ENCODE measurements around the gene MACROD1.

MACROD1 gene

DNA sequence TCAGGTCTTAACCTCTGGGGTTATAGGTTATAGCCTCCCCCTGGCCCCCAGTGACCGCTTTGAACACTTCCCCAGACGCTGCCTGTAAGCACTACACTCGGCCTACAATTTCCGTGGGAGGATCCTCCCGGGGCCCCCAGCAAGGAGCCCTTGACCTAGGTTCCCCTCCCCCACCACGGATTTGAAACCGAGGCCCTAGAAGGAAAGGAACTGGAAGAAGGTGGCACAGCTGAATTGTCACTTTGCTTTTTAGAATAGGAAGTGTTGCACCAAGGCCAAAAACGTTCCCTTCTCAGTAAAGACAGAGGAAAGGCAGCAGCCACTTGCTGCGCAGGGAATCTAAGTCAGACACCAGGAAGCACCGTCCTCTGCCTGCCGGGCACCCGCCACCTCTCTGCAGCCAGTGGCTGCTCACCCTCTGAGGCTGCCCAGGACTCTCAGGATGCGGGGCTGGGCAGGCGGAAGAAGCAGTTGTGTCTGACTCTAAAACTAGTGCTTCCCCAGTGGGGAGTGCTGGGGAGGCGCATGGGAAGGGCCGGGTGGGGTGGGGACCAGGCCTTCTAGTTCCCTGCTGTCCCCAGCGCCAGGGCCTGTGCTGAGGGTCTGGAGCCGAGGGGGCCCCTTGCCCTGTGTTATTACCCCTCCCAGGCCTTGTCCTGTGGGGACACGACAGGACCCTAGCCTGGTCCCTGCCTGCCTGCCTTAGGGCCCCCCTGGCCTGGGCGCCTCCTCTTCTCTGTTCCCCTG lies 138.1 kb downstream of the MACROD1 start:
- TF ChIP-seq, protein P1, sequence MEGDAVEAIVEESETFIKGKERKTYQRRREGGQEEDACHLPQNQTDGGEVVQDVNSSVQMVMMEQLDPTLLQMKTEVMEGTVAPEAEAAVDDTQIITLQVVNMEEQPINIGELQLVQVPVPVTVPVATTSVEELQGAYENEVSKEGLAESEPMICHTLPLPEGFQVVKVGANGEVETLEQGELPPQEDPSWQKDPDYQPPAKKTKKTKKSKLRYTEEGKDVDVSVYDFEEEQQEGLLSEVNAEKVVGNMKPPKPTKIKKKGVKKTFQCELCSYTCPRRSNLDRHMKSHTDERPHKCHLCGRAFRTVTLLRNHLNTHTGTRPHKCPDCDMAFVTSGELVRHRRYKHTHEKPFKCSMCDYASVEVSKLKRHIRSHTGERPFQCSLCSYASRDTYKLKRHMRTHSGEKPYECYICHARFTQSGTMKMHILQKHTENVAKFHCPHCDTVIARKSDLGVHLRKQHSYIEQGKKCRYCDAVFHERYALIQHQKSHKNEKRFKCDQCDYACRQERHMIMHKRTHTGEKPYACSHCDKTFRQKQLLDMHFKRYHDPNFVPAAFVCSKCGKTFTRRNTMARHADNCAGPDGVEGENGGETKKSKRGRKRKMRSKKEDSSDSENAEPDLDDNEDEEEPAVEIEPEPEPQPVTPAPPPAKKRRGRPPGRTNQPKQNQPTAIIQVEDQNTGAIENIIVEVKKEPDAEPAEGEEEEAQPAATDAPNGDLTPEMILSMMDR (conservative IDR thresholded peaks at IDR 0.05; ENCODE audit: low read depth, low read length): no peak
- no peak overlapping the region for H3K4me3 ChIP-seq (ENCODE audit: low read depth, low read length)
- DNase-seq (ENCODE audit: low read depth): no peak

DNA sequence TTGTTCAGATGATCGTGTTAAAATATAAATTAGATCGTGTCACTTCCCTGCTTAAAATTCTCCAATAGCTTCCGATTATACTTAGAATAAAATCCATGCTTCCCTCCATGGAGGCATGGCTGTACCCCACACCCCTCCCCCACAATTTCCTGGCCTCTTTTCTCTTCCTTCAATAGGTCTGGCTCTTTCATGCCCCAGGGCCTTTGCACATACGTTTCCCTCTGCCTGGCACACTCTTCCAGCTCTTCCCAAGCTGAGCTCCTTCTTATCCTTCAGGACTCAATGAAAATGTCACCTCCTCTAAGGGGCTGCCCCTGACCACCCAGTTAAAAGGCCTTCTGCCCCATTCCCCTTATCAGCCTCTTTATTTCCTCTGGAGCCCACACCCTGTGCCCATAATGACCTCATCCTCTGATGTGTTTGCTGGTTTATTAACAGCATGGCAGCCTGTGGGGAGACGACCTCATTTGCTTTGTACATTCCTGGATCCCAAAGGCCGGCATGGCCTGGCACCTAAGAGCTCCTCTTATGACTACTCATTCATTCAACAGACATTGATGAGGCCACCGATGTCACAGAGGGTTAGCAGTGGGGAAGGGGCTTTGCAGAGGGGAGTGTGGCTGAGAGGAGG lies 139.2 kb downstream of the MACROD1 start:
- H3K4me3 ChIP-seq (ENCODE audit: low read depth, low read length): no peak overlapping the region
- TF ChIP-seq, protein P1 (conservative IDR thresholded peaks at IDR 0.05; ENCODE audit: low read depth, low read length): no peak
- DNase-seq (ENCODE audit: low read depth): no peak

DNA sequence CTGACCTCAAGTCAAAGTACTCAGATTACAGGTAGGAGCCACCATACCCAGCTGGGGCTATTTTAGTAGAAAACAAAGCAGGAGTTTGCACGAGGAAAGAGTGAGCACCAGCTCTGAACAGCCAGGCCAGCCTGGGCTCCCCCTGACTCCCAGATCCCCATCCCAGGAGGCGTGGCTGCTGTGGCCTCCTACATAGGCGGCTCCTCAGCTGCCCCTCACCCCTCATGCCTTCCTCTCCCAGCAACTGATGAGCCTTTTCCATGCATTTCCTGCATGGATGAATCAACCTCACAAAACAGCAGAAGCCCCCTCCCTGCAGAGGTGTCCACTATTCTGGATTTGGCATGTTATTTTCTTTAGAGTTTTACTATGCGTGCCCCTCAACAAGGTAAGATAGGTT lies 140.7 kb downstream of the MACROD1 start:
- TF ChIP-seq, protein P1 (conservative IDR thresholded peaks at IDR 0.05; ENCODE audit: low read depth, low read length): no peak
- no peak for DNase-seq (ENCODE audit: low read depth)
- no peak overlapping the region for H3K4me3 ChIP-seq (ENCODE audit: low read depth, low read length)

DNA sequence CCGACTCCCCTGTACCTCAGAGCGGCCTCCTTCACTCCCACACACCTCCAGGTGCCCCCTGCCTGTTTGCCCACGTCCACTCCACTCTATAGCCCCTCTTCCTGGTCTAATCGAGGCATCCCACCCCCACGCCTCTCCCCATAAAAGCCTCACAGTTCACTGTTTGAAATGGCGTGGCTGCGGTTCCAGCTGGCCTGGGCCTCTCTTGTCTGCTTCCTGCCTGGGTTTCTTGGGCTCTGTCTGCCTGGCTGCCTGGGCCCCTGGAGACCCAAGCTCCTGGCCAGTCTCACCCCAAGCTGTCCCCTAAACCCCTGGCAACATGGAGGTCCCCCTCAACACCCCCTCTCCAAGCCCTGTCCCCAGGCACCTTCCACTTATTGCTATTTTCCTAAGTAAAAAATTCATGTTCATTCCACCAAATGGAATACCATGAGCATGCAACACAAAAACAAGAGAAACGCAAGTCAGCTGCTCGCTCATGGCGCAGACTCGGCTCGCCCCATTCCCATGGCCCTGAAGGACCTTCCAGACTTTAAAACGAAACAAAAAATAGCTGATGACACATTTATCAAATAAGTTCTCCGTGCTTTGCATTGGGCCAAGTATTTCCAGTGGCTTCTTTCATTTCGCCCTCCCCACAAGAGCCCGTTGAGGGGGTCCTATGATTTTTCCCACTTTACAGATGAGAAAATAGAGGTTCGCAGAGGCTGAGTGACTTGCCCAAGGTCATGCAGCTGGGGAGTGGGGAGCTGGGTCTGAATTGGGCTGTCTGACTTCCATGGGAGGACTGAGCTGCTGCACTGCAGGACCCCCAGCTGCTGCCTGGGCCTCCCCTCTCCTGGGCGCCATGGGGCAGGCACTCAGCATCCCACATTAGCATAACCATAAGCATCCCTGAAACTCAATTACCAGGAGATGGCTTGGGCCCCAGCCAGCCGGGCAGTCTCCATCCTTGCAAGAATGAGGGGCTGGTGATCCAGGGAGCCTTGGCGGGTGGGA lies 141.9 kb downstream of the MACROD1 start:
- TF ChIP-seq, protein P1 (conservative IDR thresholded peaks at IDR 0.05; ENCODE audit: low read depth, low read length): no peak
- DNase-seq (ENCODE audit: low read depth): no peak
- no peak overlapping the region for H3K4me3 ChIP-seq (ENCODE audit: low read depth, low read length)

DNA sequence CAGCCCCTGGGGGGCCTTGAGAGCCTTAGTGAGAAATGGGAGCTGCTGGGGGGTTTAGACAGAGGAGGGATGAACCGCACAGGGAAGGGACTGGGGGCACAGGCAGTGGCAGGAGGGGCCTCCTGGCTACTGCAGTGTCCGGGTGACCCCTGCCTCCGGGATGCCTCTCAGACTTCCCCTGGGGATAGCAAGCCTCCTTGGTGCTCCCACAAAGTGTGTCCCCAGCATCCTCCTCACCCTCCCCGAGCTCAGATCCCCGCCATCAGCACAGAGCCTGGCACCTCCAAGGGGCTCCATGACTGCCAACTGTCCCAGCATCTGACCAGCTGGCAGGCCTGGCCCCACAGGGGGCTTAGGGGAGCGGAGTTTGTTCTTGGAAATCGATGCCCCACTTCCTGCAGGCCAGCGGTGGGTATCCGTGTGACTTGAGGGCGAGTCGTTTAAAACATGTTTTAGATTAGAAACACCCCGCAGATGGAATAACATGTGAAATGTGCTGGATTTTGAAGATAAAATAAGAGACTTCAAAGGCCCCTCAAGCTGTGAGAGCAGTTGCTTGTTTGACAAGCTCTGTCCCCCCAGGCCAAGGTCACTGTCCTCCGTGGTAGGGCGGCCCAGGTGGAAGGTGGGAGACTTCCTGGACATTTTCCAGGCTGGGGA lies 143.7 kb downstream of the MACROD1 start:
- no peak for DNase-seq (ENCODE audit: low read depth)
- H3K4me3 ChIP-seq (ENCODE audit: low read depth, low read length): no peak overlapping the region
- TF ChIP-seq, protein P1 (conservative IDR thresholded peaks at IDR 0.05; ENCODE audit: low read depth, low read length): no peak

DNA sequence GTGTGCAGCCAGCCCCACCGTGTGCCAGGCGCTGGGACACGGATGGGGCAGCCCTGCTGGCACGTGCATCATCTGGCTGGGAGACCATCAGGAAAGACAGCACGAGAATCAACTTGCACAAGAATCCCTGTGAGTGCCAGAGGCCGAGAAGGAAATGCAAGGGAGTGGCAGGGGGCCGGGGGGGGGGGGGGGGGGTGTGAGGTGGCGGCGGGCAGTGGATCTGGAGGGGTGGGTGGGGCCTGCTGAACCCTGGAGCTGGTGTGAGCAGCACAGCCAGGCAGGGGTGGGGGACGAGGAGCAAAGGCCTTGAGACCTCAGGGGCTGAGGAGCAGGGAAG lies 144.2 kb downstream of the MACROD1 start:
- H3K4me3 ChIP-seq (ENCODE audit: low read depth, low read length): no peak overlapping the region
- no peak for DNase-seq (ENCODE audit: low read depth)
- TF ChIP-seq, protein P1 (conservative IDR thresholded peaks at IDR 0.05; ENCODE audit: low read depth, low read length): no peak

All from choroid plexus epithelial cell (primary cell).